DND-41 (cell line): ENCODE measurements around the gene ACTA2.

ENCODE experiments used
- ATAC-seq: fragments of 200-7000 bp; cut with Tn5 transposase; 3 replicates; pipeline ENCODE4 v1.9.1; 2021; ENCODE audit warnings: low read depth; ENCODE audit not compliant: insufficient read depth
- DNase-seq: peaks from one replicate; pipeline ENCODE4 v3.0.0-alpha.2; 2020
- H2AFZ ChIP-seq: 2 replicates; pipeline ENCODE4 v1.6.0; 2012; ENCODE audit warnings: low read depth, low read length
- H3K27ac ChIP-seq: 2 replicates; pipeline ENCODE4 v1.5.1; 2012; ENCODE audit warnings: low read length, inconsistent platforms
- H3K27me3 ChIP-seq: fragments of 200-600 bp; sonication (generic); 2 replicates; pipeline ENCODE4 v1.6.0; 2012; ENCODE audit warnings: low read length, mild to moderate bottlenecking, inconsistent platforms; ENCODE audit not compliant: insufficient read depth, poor library complexity
- H3K36me3 ChIP-seq: 2 replicates; pipeline ENCODE4 v1.5.1; 2012; ENCODE audit warnings: low read length, inconsistent platforms; ENCODE audit not compliant: insufficient read depth
- H3K4me1 ChIP-seq: 2 replicates; pipeline ENCODE4 v1.5.1; 2012; ENCODE audit warnings: mild to moderate bottlenecking, low read length; ENCODE audit not compliant: insufficient read depth
- H3K4me2 ChIP-seq: 2 replicates; pipeline ENCODE4 v1.6.0; 2012; ENCODE audit warnings: mild to moderate bottlenecking, moderate library complexity, low read length, inconsistent platforms; ENCODE audit not compliant: insufficient read depth
- H3K4me3 ChIP-seq, 2 experiments: fragments of 200-600 bp in 1 of 2; shearing (Covaris generic) in 1 of 2; 2 replicates each; pipeline ENCODE4 v1.5.1; 2012 to 2016; ENCODE audit warnings: inconsistent platforms in 2 of 2, low read length in 2 of 2, mild to moderate bottlenecking in 2 of 2, low read depth in 1 of 2, moderate library complexity in 1 of 2
- H3K79me2 ChIP-seq: 2 replicates; pipeline ENCODE4 v1.6.0; 2012; ENCODE audit warnings: low read length, inconsistent platforms; ENCODE audit not compliant: insufficient read depth
- H3K9ac ChIP-seq: 2 replicates; pipeline ENCODE4 v1.6.0; 2012; ENCODE audit warnings: low read depth, mild to moderate bottlenecking, inconsistent platforms, low read length, moderate library complexity
- H3K9me3 ChIP-seq: 2 replicates; pipeline ENCODE4 v1.5.1; 2012; ENCODE audit warnings: low read length, moderate library complexity, mild to moderate bottlenecking, inconsistent platforms; ENCODE audit not compliant: insufficient read depth, severe bottlenecking
- H4K20me1 ChIP-seq: 2 replicates; pipeline ENCODE4 v1.6.0; 2012; ENCODE audit warnings: low read length; ENCODE audit not compliant: insufficient read depth
- EZH2 ChIP-seq: IDR thresholded peaks from 3 replicates; pipeline ENCODE4 v1.6.1; 2012; ENCODE audit warnings: borderline replicate concordance, low read depth, mild to moderate bottlenecking, moderate library complexity, low read length, inconsistent platforms; ENCODE audit not compliant: severe bottlenecking
- TF ChIP-seq, protein P1 (sequence below): IDR thresholded peaks from 2 replicates; pipeline ENCODE4 v1.5.1; 2012; ENCODE audit warnings: borderline replicate concordance, low read length, moderate library complexity, mild to moderate bottlenecking; ENCODE audit not compliant: poor library complexity, severe bottlenecking; ENCODE audit errors: extremely low read depth

The ACTA2 gene

GRCh38 chr10:88916986-88917385 lies 35.6 kb downstream of the ACTA2 start:
- TF ChIP-seq EZH2: no peak
- TF ChIP-seq, protein P1, sequence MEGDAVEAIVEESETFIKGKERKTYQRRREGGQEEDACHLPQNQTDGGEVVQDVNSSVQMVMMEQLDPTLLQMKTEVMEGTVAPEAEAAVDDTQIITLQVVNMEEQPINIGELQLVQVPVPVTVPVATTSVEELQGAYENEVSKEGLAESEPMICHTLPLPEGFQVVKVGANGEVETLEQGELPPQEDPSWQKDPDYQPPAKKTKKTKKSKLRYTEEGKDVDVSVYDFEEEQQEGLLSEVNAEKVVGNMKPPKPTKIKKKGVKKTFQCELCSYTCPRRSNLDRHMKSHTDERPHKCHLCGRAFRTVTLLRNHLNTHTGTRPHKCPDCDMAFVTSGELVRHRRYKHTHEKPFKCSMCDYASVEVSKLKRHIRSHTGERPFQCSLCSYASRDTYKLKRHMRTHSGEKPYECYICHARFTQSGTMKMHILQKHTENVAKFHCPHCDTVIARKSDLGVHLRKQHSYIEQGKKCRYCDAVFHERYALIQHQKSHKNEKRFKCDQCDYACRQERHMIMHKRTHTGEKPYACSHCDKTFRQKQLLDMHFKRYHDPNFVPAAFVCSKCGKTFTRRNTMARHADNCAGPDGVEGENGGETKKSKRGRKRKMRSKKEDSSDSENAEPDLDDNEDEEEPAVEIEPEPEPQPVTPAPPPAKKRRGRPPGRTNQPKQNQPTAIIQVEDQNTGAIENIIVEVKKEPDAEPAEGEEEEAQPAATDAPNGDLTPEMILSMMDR: no peak
- peaks cover 81% of the 10 kb centered on the region for H3K36me3 ChIP-seq
- H3K4me3 ChIP-seq: no peak overlapping the region

GRCh38 chr10:88916231-88916630 lies 36.3 kb downstream of the ACTA2 start:
- Histone ChIP-seq H3K4me2 (no peak overlapping the region), H3K27me3 (no peaks in the 10 kb centered on the region), H3K36me3 (peaks cover 81% of the 10 kb centered on the region), H3K9me3 (no peaks in the 10 kb centered on the region), H3K79me2 (no peaks in the 10 kb centered on the region), H3K4me3 (no peak overlapping the region), H3K9ac (no peak overlapping the region), H4K20me1 (no peaks in the 10 kb centered on the region), H3K4me1 (no peaks in the 10 kb centered on the region), H2AFZ (no peak overlapping the region), H3K27ac (no peak overlapping the region)
- ATAC-seq: no peak
- TF ChIP-seq, protein P1: no peak
- TF ChIP-seq EZH2: no peak
- DNase-seq: no peak

More at GRCh38 chr10:88916986-88917385, 35.6 kb downstream of the ACTA2 start:
- ATAC-seq: no peak
- Histone ChIP-seq H2AFZ (no peak overlapping the region), H3K9ac (no peak overlapping the region), H3K9me3 (no peaks in the 10 kb centered on the region), H4K20me1 (no peaks in the 10 kb centered on the region), H3K79me2 (no peaks in the 10 kb centered on the region), H3K4me1 (no peaks in the 10 kb centered on the region), H3K27ac (no peak overlapping the region), H3K27me3 (no peaks in the 10 kb centered on the region), H3K4me2 (no peak overlapping the region)
- DNase-seq: no peak

DNA sequence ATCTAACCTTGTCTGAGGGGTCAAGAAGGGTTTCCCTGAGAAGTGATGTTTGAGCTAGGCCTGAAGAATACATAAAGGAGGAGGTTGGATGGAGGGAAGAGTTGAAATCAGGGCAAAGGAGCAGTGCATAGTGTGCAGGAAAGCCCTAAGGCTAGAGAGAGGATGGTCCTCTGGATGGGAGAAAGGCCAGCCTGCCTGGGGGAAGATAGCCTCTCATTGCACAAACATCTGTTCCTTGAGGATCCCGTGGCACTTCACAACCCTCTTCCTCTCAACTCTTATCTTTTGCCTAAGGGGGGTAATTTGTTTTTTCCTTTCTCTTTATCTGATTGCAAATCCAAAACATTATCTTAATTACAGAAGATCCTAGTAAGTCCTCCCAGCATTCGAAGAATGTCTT lies 36.8 kb downstream of the ACTA2 start:
- ATAC-seq (no peak), DNase-seq (no peak)
- Histone ChIP-seq H3K27me3 (no peaks in the 10 kb centered on the region), H3K27ac (no peak overlapping the region), H3K9me3 (no peaks in the 10 kb centered on the region), H3K9ac (no peak overlapping the region), H3K4me1 (no peaks in the 10 kb centered on the region), H3K4me2 (no peak overlapping the region), H3K79me2 (no peaks in the 10 kb centered on the region), H3K36me3 (peaks cover 83% of the 10 kb centered on the region), H4K20me1 (no peaks in the 10 kb centered on the region), H2AFZ (no peak overlapping the region), H3K4me3 (no peak overlapping the region)
- TF ChIP-seq, protein P1: no peak
- no peak for TF ChIP-seq EZH2

DNA sequence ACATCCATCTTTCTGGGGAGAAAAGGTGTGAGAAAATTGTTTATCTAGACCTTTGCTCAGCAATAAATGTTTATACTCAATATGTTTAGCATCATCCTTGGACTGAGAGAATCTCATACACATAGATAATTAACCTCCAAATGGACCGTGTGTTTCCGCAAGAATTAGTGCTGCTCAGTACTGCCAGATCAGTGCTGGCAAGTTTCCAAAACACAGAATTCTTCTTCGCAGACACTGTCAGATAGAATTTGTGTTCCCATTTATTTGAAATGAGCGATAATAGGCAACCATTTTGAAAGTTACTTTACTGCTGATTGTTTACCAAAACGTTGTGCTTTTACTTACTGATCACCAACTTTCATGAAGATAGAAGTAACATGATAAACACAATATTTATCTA lies 38.8 kb downstream of the ACTA2 start:
- H3K27me3 ChIP-seq: no peaks in the 10 kb centered on the region
- H3K4me1 ChIP-seq: no peaks in the 10 kb centered on the region
- no peaks in the 10 kb centered on the region for H3K79me2 ChIP-seq
- DNase-seq (no peak), ATAC-seq (no peak)
- no peak overlapping the region for H3K27ac ChIP-seq
- H3K9me3 ChIP-seq: no peaks in the 10 kb centered on the region
- no peak overlapping the region for H3K4me3 ChIP-seq
- H3K36me3 ChIP-seq: peaks cover 85% of the 10 kb centered on the region
- no peak overlapping the region for H3K4me2 ChIP-seq
- H3K9ac ChIP-seq: no peak overlapping the region
- no peaks in the 10 kb centered on the region for H4K20me1 ChIP-seq
- no peak for TF ChIP-seq EZH2
- TF ChIP-seq, protein P1: no peak
- H2AFZ ChIP-seq: no peak overlapping the region
